MCF 10A (cell line): ENCODE results near the gene SPAG16. TPM values are rescaled to one million over a fixed set of nuclear protein-coding genes. Genes with fewer than 3 reads are reported as not detected.

ENCODE experiments used
- BruUV-seq: library from RNA; stranded (reverse); fragments of 400-500 nt; replicated peaks from 2 replicates; lab custom pipeline; 2021; lab: Mats Ljungman, UMichigan
- CTCF ChIA-PET: fragments of 300-600 bp; sonication (Branson Sonifier 250); formaldehyde crosslinking; extraction: SDS; loops from one replicate; lab custom pipeline; 2021; ENCODE audit warnings: antibody characterized with exemption, inconsistent platforms; lab: Yijun Ruan, JAX
- POLR2A ChIA-PET: fragments of 300-600, 350-650 bp; sonication (Branson Sonifier 250); formaldehyde crosslinking; extraction: SDS; loops from one replicate; lab custom pipeline; 2020; ENCODE audit warnings: antibody characterized with exemption, inconsistent platforms; lab: Yijun Ruan, JAX
- DNase-seq: peaks from one replicate; pipeline ENCODE4 v3.0.0-alpha.2; 2018; ENCODE audit not compliant: unreplicated experiment
- H3K27ac Mint-ChIP-seq: one replicate; pipeline ENCODE4 v1.8.0; 2022; ENCODE audit warnings: mild to moderate bottlenecking, low read depth, mixed read lengths; ENCODE audit not compliant: unreplicated experiment
- H3K27me3 Mint-ChIP-seq: one replicate; pipeline ENCODE4 v1.8.0; 2022; ENCODE audit warnings: mixed read lengths; ENCODE audit not compliant: insufficient read depth, unreplicated experiment
- H3K36me3 Mint-ChIP-seq: one replicate; pipeline ENCODE4 v1.8.0; 2022; ENCODE audit warnings: mild to moderate bottlenecking, moderate library complexity, mixed read lengths; ENCODE audit not compliant: insufficient read depth, unreplicated experiment
- H3K4me1 Mint-ChIP-seq: one replicate; pipeline ENCODE4 v1.8.0; 2022; ENCODE audit warnings: mixed read lengths; ENCODE audit not compliant: insufficient read depth, unreplicated experiment
- H3K4me3 Mint-ChIP-seq: one replicate; pipeline ENCODE4 v1.8.0; 2022; ENCODE audit warnings: mild to moderate bottlenecking, moderate library complexity, mixed read lengths; ENCODE audit not compliant: unreplicated experiment
- H3K9me3 Mint-ChIP-seq: one replicate; pipeline ENCODE4 v1.8.0; 2022; ENCODE audit warnings: mixed read lengths; ENCODE audit not compliant: unreplicated experiment
- intact Hi-C: fragments of 100-400 bp; cut with micrococcal nuclease; formaldehyde crosslinking; loops from 2 replicates; pipeline ENCODE4 v1.14.1; 2022
- total RNA-seq: library from RNA; stranded (reverse); gene quantifications from 2 replicates; pipeline ENCODE4 v1.2.3, GENCODE V29; 2022
- TF ChIP-seq, protein P1 (sequence below): fragments of 200-600 bp; IDR thresholded peaks from one replicate; pipeline ENCODE4 v1.8.0; 2022; ENCODE audit warnings: antibody characterized with exemption, mild to moderate bottlenecking; ENCODE audit not compliant: unreplicated experiment

Gene SPAG16
- total RNA-seq, 1 experiment from 2014 or later = 11.5 TPM

DNA sequence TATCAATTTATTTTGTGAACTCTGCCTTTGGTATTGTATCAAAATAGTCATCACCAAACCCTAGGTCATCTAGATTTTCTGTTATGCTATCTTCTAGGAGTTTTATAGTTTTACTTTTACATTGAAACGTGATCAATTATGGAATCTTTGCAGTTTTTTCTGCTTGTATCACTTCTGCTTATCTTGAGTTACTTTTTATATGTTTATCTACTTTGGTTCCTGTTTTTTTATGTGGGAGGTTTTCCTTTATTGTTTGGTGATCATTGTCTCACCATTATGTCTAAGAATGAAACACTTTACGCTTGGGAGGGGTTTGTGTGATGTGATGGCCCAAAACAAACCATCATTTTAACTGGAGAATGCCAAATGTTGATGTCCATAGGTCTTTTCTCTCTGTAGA is 261.2 kb downstream of the SPAG16 start:
- intact Hi-C loops = no loop called here
- CTCF ChIA-PET = no interaction called here
- no peak for DNase-seq
- H3K27ac Mint-ChIP-seq = no peak overlapping the region
- H3K4me1 Mint-ChIP-seq = no peaks in the 10 kb centered on the region
- TF ChIP-seq, protein P1, sequence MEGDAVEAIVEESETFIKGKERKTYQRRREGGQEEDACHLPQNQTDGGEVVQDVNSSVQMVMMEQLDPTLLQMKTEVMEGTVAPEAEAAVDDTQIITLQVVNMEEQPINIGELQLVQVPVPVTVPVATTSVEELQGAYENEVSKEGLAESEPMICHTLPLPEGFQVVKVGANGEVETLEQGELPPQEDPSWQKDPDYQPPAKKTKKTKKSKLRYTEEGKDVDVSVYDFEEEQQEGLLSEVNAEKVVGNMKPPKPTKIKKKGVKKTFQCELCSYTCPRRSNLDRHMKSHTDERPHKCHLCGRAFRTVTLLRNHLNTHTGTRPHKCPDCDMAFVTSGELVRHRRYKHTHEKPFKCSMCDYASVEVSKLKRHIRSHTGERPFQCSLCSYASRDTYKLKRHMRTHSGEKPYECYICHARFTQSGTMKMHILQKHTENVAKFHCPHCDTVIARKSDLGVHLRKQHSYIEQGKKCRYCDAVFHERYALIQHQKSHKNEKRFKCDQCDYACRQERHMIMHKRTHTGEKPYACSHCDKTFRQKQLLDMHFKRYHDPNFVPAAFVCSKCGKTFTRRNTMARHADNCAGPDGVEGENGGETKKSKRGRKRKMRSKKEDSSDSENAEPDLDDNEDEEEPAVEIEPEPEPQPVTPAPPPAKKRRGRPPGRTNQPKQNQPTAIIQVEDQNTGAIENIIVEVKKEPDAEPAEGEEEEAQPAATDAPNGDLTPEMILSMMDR = no peak
- H3K36me3 Mint-ChIP-seq = no peaks in the 10 kb centered on the region
- POLR2A ChIA-PET = no interaction called here
- no TSS peak for BruUV-seq
- H3K27me3 Mint-ChIP-seq = no peaks in the 10 kb centered on the region
- no peaks in the 10 kb centered on the region for H3K9me3 Mint-ChIP-seq
- no peak overlapping the region for H3K4me3 Mint-ChIP-seq

DNA sequence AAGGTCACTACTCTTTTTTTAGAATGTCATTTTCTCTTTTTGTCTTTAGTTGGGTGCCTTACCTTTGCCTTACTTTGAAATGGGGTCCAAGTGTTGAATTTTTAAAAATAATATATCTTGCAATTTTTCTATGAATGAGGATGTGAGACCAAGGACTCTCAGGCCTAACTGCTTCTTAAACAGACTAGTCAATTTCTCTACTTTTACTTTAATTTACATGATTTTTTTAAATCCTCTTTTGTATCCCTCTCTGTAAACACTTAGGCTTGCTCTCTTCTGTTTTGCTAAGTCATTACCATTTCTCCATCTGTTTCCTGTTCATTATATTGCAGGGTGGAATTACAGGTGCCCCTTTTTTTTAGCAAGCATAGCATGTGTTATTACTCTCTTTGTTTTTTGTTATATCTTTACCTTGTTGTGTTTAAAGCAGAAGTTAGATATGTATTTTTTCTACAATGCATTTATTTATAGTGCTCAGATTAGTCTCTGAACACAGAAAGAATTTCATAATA is 261.8 kb downstream of the SPAG16 start:
- intact Hi-C loops = no loop called here
- CTCF ChIA-PET = no interaction called here
- DNase-seq = no peak
- Mint-ChIP-seq H3K4me3 (no peak overlapping the region), H3K36me3 (no peaks in the 10 kb centered on the region), H3K9me3 (no peaks in the 10 kb centered on the region), H3K27me3 (no peaks in the 10 kb centered on the region), H3K27ac (no peak overlapping the region), H3K4me1 (no peaks in the 10 kb centered on the region)
- TF ChIP-seq, protein P1 = no peak
- BruUV-seq = no TSS peak
- POLR2A ChIA-PET = no interaction called here

DNA sequence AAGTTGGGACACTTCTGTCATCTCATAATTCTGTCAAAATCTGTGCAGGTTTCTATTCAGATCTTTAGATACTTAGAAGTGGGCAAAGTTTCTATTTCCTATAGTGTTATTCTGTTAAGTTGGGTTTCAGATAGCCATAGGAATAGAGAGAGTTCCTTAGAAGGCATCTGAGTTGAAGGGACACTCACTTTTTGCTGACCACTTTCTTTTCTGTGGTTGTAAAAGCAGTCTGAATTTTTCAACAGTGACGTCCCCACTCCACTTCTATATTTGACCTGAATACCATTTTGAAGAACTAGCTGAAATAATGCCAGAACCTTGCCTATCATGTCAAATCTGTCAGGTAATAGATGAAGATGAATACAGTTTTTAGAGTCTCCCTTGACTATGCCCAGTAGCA is 267.3 kb downstream of the SPAG16 start:
- H3K4me3 Mint-ChIP-seq = no peak overlapping the region
- H3K9me3 Mint-ChIP-seq = peaks cover 10% of the 10 kb centered on the region
- H3K27me3 Mint-ChIP-seq = no peaks in the 10 kb centered on the region
- H3K4me1 Mint-ChIP-seq = peaks cover 5% of the 10 kb centered on the region
- TF ChIP-seq, protein P1 = no peak
- intact Hi-C loops = no loop called here
- POLR2A ChIA-PET = no interaction called here
- BruUV-seq = no TSS peak
- DNase-seq = no peak
- CTCF ChIA-PET = no interaction called here
- H3K36me3 Mint-ChIP-seq = no peaks in the 10 kb centered on the region
- H3K27ac Mint-ChIP-seq = no peak overlapping the region

DNA sequence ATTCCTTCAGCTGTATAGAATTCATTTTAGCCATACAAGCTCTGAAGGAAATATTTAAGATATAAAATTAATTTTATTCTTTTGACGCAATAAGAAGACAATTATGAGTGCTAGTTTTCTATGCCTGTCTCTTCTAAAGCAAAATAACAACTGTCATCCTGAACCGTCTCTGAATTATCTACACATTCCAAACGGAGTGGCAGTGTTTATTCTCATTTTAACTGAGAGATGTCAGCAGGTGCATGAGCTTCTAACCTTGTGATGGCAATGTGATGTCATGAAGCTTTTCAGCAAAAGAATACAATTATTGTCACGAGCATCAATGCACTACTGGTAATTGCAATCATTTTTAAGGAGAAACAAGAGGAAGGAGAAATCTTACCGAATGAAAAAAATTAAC is 274.8 kb downstream of the SPAG16 start:
- H3K9me3 Mint-ChIP-seq = peaks cover 11% of the 10 kb centered on the region
- DNase-seq = no peak
- ChIA-PET POLR2A (no interaction called here), CTCF (no interaction called here)
- BruUV-seq = no TSS peak
- TF ChIP-seq, protein P1 = no peak
- H3K4me3 Mint-ChIP-seq = no peak overlapping the region
- no peaks in the 10 kb centered on the region for H3K36me3 Mint-ChIP-seq
- intact Hi-C loops = no loop called here
- H3K27me3 Mint-ChIP-seq = no peaks in the 10 kb centered on the region
- peaks cover 5% of the 10 kb centered on the region for H3K4me1 Mint-ChIP-seq
- no peak overlapping the region for H3K27ac Mint-ChIP-seq
